IMR-90 (cell line): Measurements from ENCODE around the gene MUC6. TPM values are rescaled to one million over a fixed set of nuclear protein-coding genes. Genes with fewer than 3 reads are reported as not detected.

Experiments used
- ATAC-seq: fragments of 200-7000 bp; cut with Tn5 transposase; 2 replicates; pipeline ENCODE4 v1.9.1; 2020; ENCODE audit warnings: low read depth, mild to moderate bottlenecking, moderate library complexity
- BruUV-seq: library from RNA; stranded (reverse); fragments of 400-500 nt; replicated peaks from 2 replicates; lab custom pipeline; 2021; lab: Mats Ljungman, UMichigan
- CTCF ChIA-PET: fragments of 300-600 bp; formaldehyde crosslinking; extraction: SDS; loops from one replicate; lab custom pipeline; 2021; ENCODE audit warnings: antibody characterized with exemption; lab: Yijun Ruan, JAX
- POLR2A ChIA-PET: fragments of 300-600 bp; sonication (Branson Sonifier 250); formaldehyde crosslinking; loops from one replicate; lab custom pipeline; 2022; ENCODE audit warnings: antibody characterized with exemption; ENCODE audit not compliant: unreplicated experiment; lab: Charles Lee
- DNase-seq: peaks from one replicate; pipeline ENCODE4 v3.0.0; 2013
- H2AFZ ChIP-seq: replicated peaks from 2 replicates; pipeline ENCODE3; 2013; ENCODE audit warnings: low read length, mild to moderate bottlenecking; ENCODE audit not compliant: poor library complexity
- H2AK5ac ChIP-seq: 2 replicates; pipeline ENCODE4 v1.6.1; 2013; ENCODE audit warnings: low read depth, low read length, inconsistent platforms
- H2AK9ac ChIP-seq: replicated peaks from 2 replicates; pipeline ENCODE3; 2013; ENCODE audit warnings: mild to moderate bottlenecking, low read depth, low read length, moderate library complexity; ENCODE audit not compliant: poor library complexity
- H2BK120ac ChIP-seq: 2 replicates; pipeline ENCODE4 v1.6.1; 2013; ENCODE audit warnings: low read depth, low read length, inconsistent platforms
- H2BK15ac ChIP-seq: 3 replicates; pipeline ENCODE4 v1.6.1; 2013; ENCODE audit warnings: low read depth, low read length, inconsistent platforms
- H2BK20ac ChIP-seq: 2 replicates; pipeline ENCODE4 v1.6.1; 2013; ENCODE audit warnings: low read depth, mild to moderate bottlenecking, inconsistent platforms, low read length, moderate library complexity
- H2BK5ac ChIP-seq: 2 replicates; pipeline ENCODE4 v1.6.1; 2013; ENCODE audit warnings: mild to moderate bottlenecking, low read depth, low read length, inconsistent platforms; ENCODE audit not compliant: poor library complexity, severe bottlenecking
- H3K14ac ChIP-seq: replicated peaks from 2 replicates; pipeline ENCODE4 v1.6.1; 2013; ENCODE audit warnings: low read depth, low read length, inconsistent platforms
- H3K18ac ChIP-seq: 2 replicates; pipeline ENCODE4 v1.6.1; 2013; ENCODE audit warnings: low read depth, low read length, control low read depth
- H3K23ac ChIP-seq: 2 replicates; pipeline ENCODE4 v1.6.1; 2013; ENCODE audit warnings: low read depth, low read length, inconsistent platforms
- H3K27ac ChIP-seq: 2 replicates; pipeline ENCODE4 v1.5.1; 2013; ENCODE audit warnings: mild to moderate bottlenecking, control low read depth, low read length; ENCODE audit not compliant: insufficient read depth
- H3K27me3 ChIP-seq: 2 replicates; pipeline ENCODE4 v1.6.1; 2013; ENCODE audit warnings: low read length; ENCODE audit not compliant: control insufficient read depth, insufficient read depth
- H3K36me3 ChIP-seq: 2 replicates; pipeline ENCODE4 v1.6.1; 2013; ENCODE audit warnings: low read length, mixed read lengths; ENCODE audit not compliant: control insufficient read depth, insufficient read depth
- H3K4ac ChIP-seq: 2 replicates; pipeline ENCODE4 v1.6.1; 2013; ENCODE audit warnings: low read depth, low read length, inconsistent platforms
- H3K4me1 ChIP-seq: 2 replicates; pipeline ENCODE4 v1.6.1; 2013; ENCODE audit warnings: low read length, mixed read lengths; ENCODE audit not compliant: control insufficient read depth, insufficient read depth
- H3K4me2 ChIP-seq: 2 replicates; pipeline ENCODE4 v1.6.1; 2013; ENCODE audit warnings: low read depth, mild to moderate bottlenecking, control low read depth, low read length, moderate library complexity
- H3K4me3 ChIP-seq: 2 replicates; pipeline ENCODE4 v1.5.1; 2013; ENCODE audit warnings: low read depth, mild to moderate bottlenecking, control low read depth, low read length, moderate library complexity; ENCODE audit not compliant: insufficient read depth
- H3K56ac ChIP-seq: 2 replicates; pipeline ENCODE4 v1.6.1; 2013; ENCODE audit warnings: low read length, inconsistent platforms; ENCODE audit not compliant: insufficient read depth; ENCODE audit errors: extremely low read depth
- H3K79me1 ChIP-seq, 2 experiments: 2 replicates each; pipeline ENCODE4 v1.6.1; 2013; ENCODE audit warnings: low read length in 2 of 2, inconsistent platforms in 1 of 2, low read depth in 1 of 2
- H3K9ac ChIP-seq: 2 replicates; pipeline ENCODE4 v1.6.1; 2013; ENCODE audit warnings: low read depth, low read length, control low read depth
- H3K9me1 ChIP-seq: 2 replicates; pipeline ENCODE4 v1.6.1; 2013; ENCODE audit warnings: low read length, inconsistent platforms; ENCODE audit not compliant: insufficient read depth
- H3K9me3 ChIP-seq: 2 replicates; pipeline ENCODE4 v1.6.1; 2013; ENCODE audit warnings: low read length; ENCODE audit not compliant: control insufficient read depth, insufficient read depth
- H4K20me1 ChIP-seq: 2 replicates; pipeline ENCODE4 v1.6.1; 2013; ENCODE audit warnings: low read length, inconsistent platforms; ENCODE audit not compliant: insufficient read depth
- H4K5ac ChIP-seq: 2 replicates; pipeline ENCODE4 v1.6.1; 2013; ENCODE audit warnings: mild to moderate bottlenecking, low read depth, low read length, control low read depth
- H4K8ac ChIP-seq, 2 experiments: 2 replicates each; pipeline ENCODE4 v1.6.1; 2013; ENCODE audit warnings: low read depth in 2 of 2, low read length in 2 of 2, control low read depth in 1 of 2, inconsistent platforms in 1 of 2
- H4K91ac ChIP-seq: 2 replicates; pipeline ENCODE4 v1.6.1; 2013; ENCODE audit warnings: low read depth, low read length, inconsistent platforms; ENCODE audit not compliant: insufficient read depth
- MAZ ChIP-seq: IDR thresholded peaks from 2 replicates; pipeline ENCODE4 v1.6.1; 2012; ENCODE audit warnings: low read depth, mild to moderate bottlenecking, low read length, improper control_type of control experiment, moderate library complexity, borderline replicate concordance
- WGBS, 2 experiments: methylation state at CpG; one replicate each; pipeline versions ENCODE4 v1.1.5 to v1.1.7; 2013; ENCODE audit warnings: missing lambda C conversion rate in 2 of 2; ENCODE audit not compliant: insufficient read length in 1 of 2; ENCODE audit errors: extremely low coverage in 2 of 2; 5-methylcytosine and 5-hydroxymethylcytosine counted together
- dilution Hi-C: fragments of 300-500 bp; cut with HindIII; formaldehyde crosslinking; loops from one replicate; pipeline ENCODE4 v1.14.3; 2018; ENCODE audit warnings: low sequenced_read_pairs; ENCODE audit not compliant: unreplicated experiment
- in situ Hi-C: fragments of 300-500 bp; cut with MboI; formaldehyde crosslinking; loops from 3 replicates; pipeline ENCODE4 v1.14.3; 2019; ENCODE audit warnings: low sequenced_read_pairs, inconsistent platforms, mixed read lengths
- intact Hi-C: fragments of 100-400 bp; cut with micrococcal nuclease; formaldehyde crosslinking; loops from 2 replicates; pipeline ENCODE4 v1.10.0; 2022
- polyA plus RNA-seq, 3 experiments: library from polyadenylated mRNA; depleted of rRNA; stranded (reverse); fragments of >200 nt; gene quantifications; 2 replicates each; pipeline ENCODE4 v1.2.3, GENCODE V29; 2012; ENCODE audit warnings: low replicate concordance in 1 of 3
- total RNA-seq: library from RNA; depleted of rRNA; stranded (reverse); fragments of >200 nt; gene quantifications from 2 replicates; pipeline ENCODE4 v1.2.3, GENCODE V29; 2012

Gene MUC6
- total and polyA plus RNA-seq, 2 of the 4 experiments (the other 2 are of a cell fraction): not detected

- H3K27ac ChIP-seq: no peak overlapping the region
- no peak overlapping the region for H2AFZ ChIP-seq
- no peaks in the 10 kb centered on the region for H3K9me1 ChIP-seq
- WGBS, 2 experiments: 60% methylated on average over 2 of the region's 16 CpGs; no CpG with 5 or more reads in 1 of the 2 experiments
- peaks cover 16% of the 10 kb centered on the region for H3K27me3 ChIP-seq
- no peak overlapping the region for H2BK20ac ChIP-seq
- ChIA-PET CTCF (no interaction called here), POLR2A (no interaction called here)
- in situ Hi-C loops (no loop called here), intact Hi-C loops (no loop called here), dilution Hi-C loops (no loop called here)
- H2BK5ac ChIP-seq: no peak overlapping the region
- no peak overlapping the region for H3K9ac ChIP-seq
- DNase-seq (no peak), ATAC-seq (no peak)
- H3K23ac ChIP-seq: no peak overlapping the region
- no peaks in the 10 kb centered on the region for H4K20me1 ChIP-seq
- H2AK9ac ChIP-seq: no peak overlapping the region
- no peak overlapping the region for H2BK120ac ChIP-seq
- H4K8ac ChIP-seq: no peak overlapping the region
- no peak overlapping the region for H4K5ac ChIP-seq
- no peak overlapping the region for H3K14ac ChIP-seq
- no peaks in the 10 kb centered on the region for H3K79me1 ChIP-seq
- H3K56ac ChIP-seq: no peak overlapping the region
- H3K4me3 ChIP-seq: no peak overlapping the region
- no peak overlapping the region for H3K4ac ChIP-seq
- no peak overlapping the region for H4K91ac ChIP-seq
- TF ChIP-seq MAZ: no peak
- no peaks in the 10 kb centered on the region for H3K4me1 ChIP-seq
- no peak overlapping the region for H3K4me2 ChIP-seq
- no TSS peak for BruUV-seq
- H3K36me3 ChIP-seq: no peaks in the 10 kb centered on the region
- no peak overlapping the region for H2AK5ac ChIP-seq
- no peaks in the 10 kb centered on the region for H3K9me3 ChIP-seq
- no peak overlapping the region for H2BK15ac ChIP-seq
- no peak overlapping the region for H3K18ac ChIP-seq
Observed at GRCh38 chr11:1040428-1041148, 4.1 kb upstream of the MUC6 start.
